Measurements from ENCODE around the gene RASSF3.
A peak's percentile ranks its signal among the peaks of the same experiment; 100 is the strongest.

The RASSF3 gene, protein sequence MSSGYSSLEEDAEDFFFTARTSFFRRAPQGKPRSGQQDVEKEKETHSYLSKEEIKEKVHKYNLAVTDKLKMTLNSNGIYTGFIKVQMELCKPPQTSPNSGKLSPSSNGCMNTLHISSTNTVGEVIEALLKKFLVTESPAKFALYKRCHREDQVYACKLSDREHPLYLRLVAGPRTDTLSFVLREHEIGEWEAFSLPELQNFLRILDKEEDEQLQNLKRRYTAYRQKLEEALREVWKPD

DNA sequence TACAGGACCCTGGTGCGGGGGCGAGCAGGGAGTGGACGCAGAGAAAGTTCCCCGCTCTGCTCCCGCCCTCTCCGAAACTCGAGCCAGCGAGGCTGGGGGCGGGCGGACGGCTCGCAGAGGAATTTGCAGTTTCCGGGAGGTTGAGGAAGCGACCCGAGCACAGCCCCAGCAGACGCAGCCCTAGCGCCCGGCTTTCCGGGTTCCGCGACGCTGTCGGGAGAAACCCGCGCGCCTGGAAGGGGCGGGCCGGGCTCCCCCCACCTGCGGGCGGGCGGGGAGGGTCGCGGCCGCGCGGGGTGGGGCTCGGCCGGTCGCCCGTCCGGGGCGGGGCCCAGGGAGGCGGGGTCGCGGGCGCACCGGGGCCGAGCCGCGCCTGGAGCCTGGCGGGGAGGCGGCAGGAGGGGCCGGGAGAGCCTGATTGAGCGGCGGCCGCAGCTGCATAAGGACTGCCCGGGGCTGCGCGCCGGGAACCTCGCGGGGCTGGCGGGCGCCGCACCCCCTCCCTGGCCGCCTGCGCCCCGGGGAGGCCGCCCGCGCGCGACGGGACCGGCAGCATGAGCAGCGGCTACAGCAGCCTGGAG, at the start of gene RASSF3:
RASSF3 (plus strand) TSS at position 417 of the 581 bp plus-strand sequence; CDS start at position 555, 138 bp downstream.
- peak within 1 kb of the TSS; percentile 86 to 96 for H3K4me3 ChIP-seq (ENCODE audit: low read depth in 1 of 2, low read length in 2 of 2)
- H3K9me3 ChIP-seq (ENCODE audit: low read length) = no peaks in the 10 kb centered on the region
- H3K27ac ChIP-seq (ENCODE audit: low read depth, low read length) = peak within 1 kb of the TSS; percentile 93
- peaks cover 15% of the 10 kb centered on the region for H3K4me1 ChIP-seq (ENCODE audit: insufficient read depth, low read length)
- no peaks in the 10 kb centered on the region for H3K36me3 ChIP-seq (ENCODE audit: insufficient read depth, low read length)
- H3K27me3 ChIP-seq (ENCODE audit: control insufficient read depth in 1 of 2, insufficient read depth in 2 of 2, low read length in 2 of 2) = no peaks in the 10 kb centered on the region
- peak within 1 kb of the TSS; percentile 61 for H3K9ac ChIP-seq (ENCODE audit: low read length)

DNA sequence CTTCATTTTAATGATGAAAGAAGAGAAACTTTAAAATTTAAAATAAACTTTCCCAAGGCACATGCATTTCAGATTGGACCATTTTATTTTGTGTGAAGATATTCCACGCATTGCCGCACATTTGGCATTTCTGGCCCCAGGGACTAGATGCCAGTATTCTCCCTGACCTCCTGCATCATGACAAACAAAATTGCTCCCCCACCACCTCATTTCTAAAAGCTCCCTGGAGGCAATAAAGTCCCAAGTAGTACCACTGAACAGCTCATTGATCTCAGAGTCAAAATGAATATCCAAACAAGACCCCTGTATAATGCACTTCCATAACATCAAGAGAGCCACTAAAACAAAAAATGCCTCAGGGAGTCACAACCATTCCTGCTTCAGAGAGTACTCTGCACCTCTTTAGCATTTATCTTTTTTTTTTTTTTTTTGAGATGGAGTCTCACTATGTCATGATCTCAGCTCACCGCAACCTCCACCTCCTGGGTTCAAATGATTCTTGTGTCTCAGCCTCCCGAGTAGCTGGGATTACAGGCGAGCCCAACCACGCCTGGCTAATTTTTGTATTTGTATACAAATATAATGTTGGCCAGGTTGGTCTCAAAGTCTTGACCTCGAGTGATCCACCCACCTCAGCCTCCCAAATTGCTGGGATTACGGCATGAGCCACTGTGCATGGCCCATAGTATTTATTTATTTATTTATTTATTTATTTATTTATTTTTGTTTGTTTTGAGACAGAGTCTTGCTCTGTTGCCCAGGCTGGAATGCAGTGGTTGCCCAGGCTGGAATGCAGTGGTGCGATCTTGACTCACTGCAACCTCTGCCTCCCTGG, 48.8 kb upstream of the RASSF3 start:
- no peaks in the 10 kb centered on the region for H3K9me3 ChIP-seq (ENCODE audit: low read length)
- no peak overlapping the region for H3K9ac ChIP-seq (ENCODE audit: low read length)
- no peaks in the 10 kb centered on the region for H3K27me3 ChIP-seq (ENCODE audit: control insufficient read depth in 1 of 2, insufficient read depth in 2 of 2, low read length in 2 of 2)
- no peak overlapping the region for H3K4me3 ChIP-seq (ENCODE audit: low read depth in 1 of 2, low read length in 2 of 2)
- no peaks in the 10 kb centered on the region for H3K4me1 ChIP-seq (ENCODE audit: insufficient read depth, low read length)
- no peaks in the 10 kb centered on the region for H3K36me3 ChIP-seq (ENCODE audit: insufficient read depth, low read length)
- H3K27ac ChIP-seq (ENCODE audit: low read depth, low read length) = no peak overlapping the region

DNA sequence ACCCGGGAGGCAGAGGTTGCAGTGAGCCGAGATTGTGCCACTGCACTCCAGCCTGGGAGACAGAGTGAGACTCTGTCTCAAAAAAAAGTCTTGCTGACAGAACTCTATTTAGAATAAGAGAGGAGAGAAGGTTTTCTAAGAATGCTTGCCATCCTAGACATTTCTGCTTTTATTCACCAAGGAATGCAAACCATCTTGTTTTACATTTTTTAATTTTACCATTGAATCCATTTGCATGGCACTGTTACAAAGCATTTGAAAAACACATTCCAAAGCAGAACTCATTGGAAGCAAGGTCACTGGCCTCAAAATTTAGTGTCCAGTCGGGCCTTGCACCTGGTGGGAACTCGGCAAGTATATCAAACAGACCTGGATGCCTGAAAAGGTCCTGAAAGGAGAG, 44.2 kb upstream of the RASSF3 start:
- Histone ChIP-seq H3K27me3 (ENCODE audit: control insufficient read depth in 1 of 2, insufficient read depth in 2 of 2, low read length in 2 of 2) (no peaks in the 10 kb centered on the region), H3K4me1 (ENCODE audit: insufficient read depth, low read length) (no peaks in the 10 kb centered on the region), H3K36me3 (ENCODE audit: insufficient read depth, low read length) (no peaks in the 10 kb centered on the region), H3K4me3 (ENCODE audit: low read depth in 1 of 2, low read length in 2 of 2) (no peak overlapping the region), H3K27ac (ENCODE audit: low read depth, low read length) (no peak overlapping the region), H3K9me3 (ENCODE audit: low read length) (no peaks in the 10 kb centered on the region), H3K9ac (ENCODE audit: low read length) (no peak overlapping the region)

DNA sequence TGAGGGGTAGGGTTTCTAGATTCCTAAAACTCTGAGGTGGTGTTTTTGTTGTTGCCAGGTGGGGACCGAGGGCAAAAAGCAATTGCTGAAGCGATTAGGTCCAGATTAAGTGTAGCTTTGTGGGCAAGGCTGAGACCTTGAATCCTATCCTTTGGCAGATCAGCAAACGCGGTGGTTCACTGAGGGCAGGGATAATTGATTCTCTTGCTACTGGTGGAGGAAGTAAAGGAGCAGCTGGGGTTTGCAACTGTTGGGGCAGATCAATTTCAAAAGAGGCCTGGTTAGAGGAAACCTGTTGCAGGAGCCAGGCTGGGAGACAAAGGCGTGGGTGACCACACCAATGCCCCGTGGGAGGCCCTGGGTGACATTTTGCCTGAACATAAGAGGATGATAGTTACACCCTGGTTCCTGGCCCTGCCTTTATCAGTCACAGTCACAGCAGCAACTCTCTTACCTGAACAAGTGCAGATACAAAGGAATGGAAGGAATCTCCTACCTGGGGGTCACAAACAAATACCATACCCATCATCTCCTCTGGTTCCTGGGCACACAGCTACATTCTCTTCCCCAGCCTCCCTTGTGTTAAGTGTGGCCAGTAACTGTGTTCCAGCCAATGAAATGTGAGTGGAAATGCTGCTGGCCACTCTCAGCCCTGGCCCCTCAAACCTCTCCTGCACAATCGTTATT, 43.3 kb upstream of the RASSF3 start:
- no peaks in the 10 kb centered on the region for H3K4me1 ChIP-seq (ENCODE audit: insufficient read depth, low read length)
- H3K27ac ChIP-seq (ENCODE audit: low read depth, low read length) = no peak overlapping the region
- H3K9ac ChIP-seq (ENCODE audit: low read length) = no peak overlapping the region
- no peaks in the 10 kb centered on the region for H3K27me3 ChIP-seq (ENCODE audit: control insufficient read depth in 1 of 2, insufficient read depth in 2 of 2, low read length in 2 of 2)
- H3K36me3 ChIP-seq (ENCODE audit: insufficient read depth, low read length) = no peaks in the 10 kb centered on the region
- H3K9me3 ChIP-seq (ENCODE audit: low read length) = no peaks in the 10 kb centered on the region
- no peak overlapping the region for H3K4me3 ChIP-seq (ENCODE audit: low read depth in 1 of 2, low read length in 2 of 2)

DNA sequence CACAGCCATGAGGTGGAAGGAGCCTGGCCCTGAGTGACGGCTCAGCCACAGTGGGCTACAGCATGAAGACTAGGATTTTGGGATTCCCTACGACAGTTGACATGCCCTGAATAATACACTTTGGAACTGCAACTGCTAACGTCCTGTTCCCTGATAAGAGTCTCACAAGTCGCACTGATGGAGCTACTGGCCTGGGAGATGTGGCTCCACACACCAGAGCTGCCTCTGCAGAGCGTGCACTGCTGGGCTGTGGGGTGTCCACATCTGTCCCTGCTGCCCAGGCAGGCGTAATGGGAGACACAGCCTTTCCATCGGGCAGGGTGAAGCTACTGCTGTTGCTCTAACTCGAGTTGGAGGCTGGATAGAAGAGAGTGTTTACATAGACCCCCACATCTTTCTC, 42.7 kb upstream of the RASSF3 start:
- H3K4me3 ChIP-seq (ENCODE audit: low read depth in 1 of 2, low read length in 2 of 2) = no peak overlapping the region
- H3K27me3 ChIP-seq (ENCODE audit: control insufficient read depth in 1 of 2, insufficient read depth in 2 of 2, low read length in 2 of 2) = no peaks in the 10 kb centered on the region
- no peaks in the 10 kb centered on the region for H3K36me3 ChIP-seq (ENCODE audit: insufficient read depth, low read length)
- H3K27ac ChIP-seq (ENCODE audit: low read depth, low read length) = no peak overlapping the region
- H3K9ac ChIP-seq (ENCODE audit: low read length) = no peak overlapping the region
- H3K4me1 ChIP-seq (ENCODE audit: insufficient read depth, low read length) = no peaks in the 10 kb centered on the region
- no peaks in the 10 kb centered on the region for H3K9me3 ChIP-seq (ENCODE audit: low read length)

DNA sequence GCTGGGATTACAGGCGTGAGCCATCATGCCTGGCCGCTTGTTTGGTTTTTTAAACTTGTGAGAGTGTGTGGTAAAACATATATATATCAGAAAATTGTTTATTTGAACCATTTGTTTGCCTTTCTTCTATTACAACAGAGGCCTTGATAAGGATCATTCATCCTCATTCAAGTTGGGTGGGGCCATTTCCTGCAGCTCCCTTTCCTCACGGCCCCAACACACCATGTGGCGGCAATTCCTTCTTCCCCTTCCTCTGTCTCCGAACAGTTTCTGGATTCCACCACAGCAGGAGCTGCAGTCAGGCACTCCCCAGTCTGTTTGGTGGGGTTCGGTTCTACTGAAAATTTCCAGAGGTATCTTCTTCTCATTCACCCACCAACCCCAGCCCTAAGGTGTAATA, 42.0 kb upstream of the RASSF3 start:
- no peak overlapping the region for H3K4me3 ChIP-seq (ENCODE audit: low read depth in 1 of 2, low read length in 2 of 2)
- no peaks in the 10 kb centered on the region for H3K36me3 ChIP-seq (ENCODE audit: insufficient read depth, low read length)
- no peak overlapping the region for H3K9ac ChIP-seq (ENCODE audit: low read length)
- H3K9me3 ChIP-seq (ENCODE audit: low read length) = no peaks in the 10 kb centered on the region
- H3K4me1 ChIP-seq (ENCODE audit: insufficient read depth, low read length) = no peaks in the 10 kb centered on the region
- H3K27ac ChIP-seq (ENCODE audit: low read depth, low read length) = no peak overlapping the region
- no peaks in the 10 kb centered on the region for H3K27me3 ChIP-seq (ENCODE audit: control insufficient read depth in 1 of 2, insufficient read depth in 2 of 2, low read length in 2 of 2)

DNA sequence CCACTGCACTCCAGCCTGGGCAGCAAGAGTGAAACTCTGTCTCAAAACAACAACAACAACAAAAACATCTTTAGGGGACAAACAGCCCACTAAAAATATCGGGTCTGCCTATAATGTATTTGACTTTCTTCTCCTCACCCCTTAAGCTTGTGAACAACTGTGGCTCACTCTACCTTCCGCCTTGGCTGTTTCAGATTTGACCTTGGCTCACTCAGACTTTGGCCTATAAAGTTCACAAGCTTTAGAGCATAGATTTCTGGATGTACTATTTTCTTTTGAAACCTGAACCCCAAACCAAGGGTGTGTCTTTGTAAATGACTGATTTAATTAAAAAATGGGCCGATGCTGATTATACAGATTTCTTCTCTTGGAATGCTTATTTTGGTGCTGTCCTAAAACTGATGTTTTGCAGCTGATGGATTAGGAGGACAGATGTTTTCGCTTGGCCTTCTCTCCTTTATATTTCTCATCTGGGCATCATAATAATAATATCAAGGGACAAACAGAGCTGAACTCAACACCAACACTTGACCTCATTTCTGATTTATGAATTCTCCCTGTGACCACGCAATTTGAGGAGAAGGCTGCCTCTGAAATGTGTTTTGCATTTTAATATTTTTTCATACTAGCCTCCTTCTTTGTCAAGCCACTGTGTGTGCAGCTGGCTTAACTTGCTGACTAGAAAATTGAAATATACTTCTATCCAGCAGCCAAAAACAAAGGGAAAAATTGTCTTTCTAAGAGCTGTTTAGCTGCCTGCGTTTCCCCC, 40.2 kb upstream of the RASSF3 start:
- Histone ChIP-seq H3K27ac (ENCODE audit: low read depth, low read length) (no peak overlapping the region), H3K27me3 (ENCODE audit: control insufficient read depth in 1 of 2, insufficient read depth in 2 of 2, low read length in 2 of 2) (no peaks in the 10 kb centered on the region)

DNA sequence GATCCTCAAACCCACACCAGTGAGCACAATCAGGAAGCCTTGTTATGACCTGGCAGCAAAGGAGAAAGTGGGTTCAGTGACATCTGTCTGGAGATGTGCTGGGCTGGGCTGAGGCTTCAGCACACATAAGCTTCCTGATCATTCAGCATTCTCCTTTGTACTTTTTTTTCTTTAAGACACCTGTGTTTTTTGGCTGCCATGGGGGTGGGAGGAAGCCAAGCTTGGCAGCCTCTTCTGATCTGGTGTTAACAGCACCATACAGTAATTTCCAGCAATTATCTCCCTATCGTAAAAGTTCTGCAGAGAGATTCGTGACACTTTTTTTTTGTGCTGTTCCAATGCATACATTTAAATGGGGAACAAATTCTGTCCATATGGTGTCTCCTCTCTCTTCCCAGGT, 38.9 kb upstream of the RASSF3 start:
- H3K27me3 ChIP-seq (ENCODE audit: control insufficient read depth in 1 of 2, insufficient read depth in 2 of 2, low read length in 2 of 2) = no peaks in the 10 kb centered on the region
- no peak overlapping the region for H3K9ac ChIP-seq (ENCODE audit: low read length)
- no peaks in the 10 kb centered on the region for H3K36me3 ChIP-seq (ENCODE audit: insufficient read depth, low read length)
- no peaks in the 10 kb centered on the region for H3K4me1 ChIP-seq (ENCODE audit: insufficient read depth, low read length)
- H3K4me3 ChIP-seq (ENCODE audit: low read depth in 1 of 2, low read length in 2 of 2) = no peak overlapping the region
- H3K27ac ChIP-seq (ENCODE audit: low read depth, low read length) = no peak overlapping the region
- no peaks in the 10 kb centered on the region for H3K9me3 ChIP-seq (ENCODE audit: low read length)

More for the DNA sequence above, 40.2 kb upstream of the RASSF3 start:
- Histone ChIP-seq H3K4me1 (ENCODE audit: insufficient read depth, low read length) (no peaks in the 10 kb centered on the region), H3K9me3 (ENCODE audit: low read length) (no peaks in the 10 kb centered on the region), H3K9ac (ENCODE audit: low read length) (no peak overlapping the region), H3K36me3 (ENCODE audit: insufficient read depth, low read length) (no peaks in the 10 kb centered on the region), H3K4me3 (ENCODE audit: low read depth in 1 of 2, low read length in 2 of 2) (no peak overlapping the region)

DNA sequence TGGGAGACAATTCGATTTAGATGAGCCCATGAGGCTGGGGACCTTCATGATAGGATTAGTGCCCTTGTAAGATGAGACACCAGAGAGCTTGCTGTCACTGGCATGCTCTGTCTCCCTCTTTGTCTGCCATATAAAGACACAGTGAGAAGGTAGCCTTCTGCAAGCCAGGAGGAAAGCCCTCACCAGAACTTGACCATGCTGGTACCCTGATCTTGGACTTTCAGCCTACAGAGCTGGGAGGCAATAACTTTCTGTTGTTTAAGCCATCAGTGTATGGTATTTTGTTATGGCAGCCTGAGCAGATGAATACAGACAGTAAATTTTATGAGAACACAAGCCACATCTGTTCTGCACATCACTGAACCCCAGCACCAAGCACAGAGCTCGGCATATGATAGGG, 38.1 kb upstream of the RASSF3 start:
- no peak overlapping the region for H3K9ac ChIP-seq (ENCODE audit: low read length)
- H3K27me3 ChIP-seq (ENCODE audit: control insufficient read depth in 1 of 2, insufficient read depth in 2 of 2, low read length in 2 of 2) = no peaks in the 10 kb centered on the region
- no peaks in the 10 kb centered on the region for H3K9me3 ChIP-seq (ENCODE audit: low read length)
- no peaks in the 10 kb centered on the region for H3K36me3 ChIP-seq (ENCODE audit: insufficient read depth, low read length)
- H3K4me1 ChIP-seq (ENCODE audit: insufficient read depth, low read length) = no peaks in the 10 kb centered on the region
- H3K4me3 ChIP-seq (ENCODE audit: low read depth in 1 of 2, low read length in 2 of 2) = no peak overlapping the region
- H3K27ac ChIP-seq (ENCODE audit: low read depth, low read length) = no peak overlapping the region

DNA sequence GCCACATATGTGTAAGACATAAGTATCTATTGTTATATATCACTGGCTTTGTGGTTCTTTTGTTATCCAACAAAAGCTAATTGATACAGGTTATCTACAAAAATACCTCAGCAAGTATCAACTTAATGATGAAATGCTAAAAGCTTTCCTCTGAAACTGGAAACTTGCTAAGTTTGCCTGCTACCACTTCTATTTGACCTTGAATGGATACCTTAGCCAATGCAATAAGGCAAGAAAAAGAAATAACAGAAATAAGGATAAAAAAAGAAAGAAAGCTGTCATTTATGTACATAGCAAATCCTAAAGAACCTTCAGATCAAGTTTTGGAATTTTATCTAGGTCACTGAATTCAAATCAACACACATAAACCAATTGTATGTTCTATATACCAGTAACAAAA, 35.5 kb upstream of the RASSF3 start:
- H3K36me3 ChIP-seq (ENCODE audit: insufficient read depth, low read length) = no peaks in the 10 kb centered on the region
- no peaks in the 10 kb centered on the region for H3K4me1 ChIP-seq (ENCODE audit: insufficient read depth, low read length)
- no peak overlapping the region for H3K27ac ChIP-seq (ENCODE audit: low read depth, low read length)
- no peak overlapping the region for H3K9ac ChIP-seq (ENCODE audit: low read length)
- no peaks in the 10 kb centered on the region for H3K9me3 ChIP-seq (ENCODE audit: low read length)
- H3K27me3 ChIP-seq (ENCODE audit: control insufficient read depth in 1 of 2, insufficient read depth in 2 of 2, low read length in 2 of 2) = no peaks in the 10 kb centered on the region
- H3K4me3 ChIP-seq (ENCODE audit: low read depth in 1 of 2, low read length in 2 of 2) = no peak overlapping the region

DNA sequence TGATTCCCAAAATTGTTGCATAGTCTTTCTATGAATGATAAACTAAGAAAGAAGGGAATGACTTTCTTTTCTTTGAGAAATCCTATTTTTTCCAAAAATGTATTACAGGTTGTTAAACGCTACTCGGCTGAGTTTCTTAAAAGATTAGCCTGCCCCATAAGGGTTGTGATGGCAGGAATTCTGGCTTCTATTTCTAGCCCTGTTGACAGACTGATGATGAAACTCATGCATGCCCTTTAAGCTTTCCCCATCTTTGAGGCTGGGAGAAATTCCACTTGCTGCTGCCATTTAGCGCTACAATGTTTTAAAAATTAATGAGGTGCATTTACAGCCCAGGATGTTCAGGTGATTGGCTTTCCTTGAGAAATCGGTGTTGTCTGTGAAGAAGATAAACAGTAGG, 33.2 kb upstream of the RASSF3 start:
- Histone ChIP-seq H3K4me3 (ENCODE audit: low read depth in 1 of 2, low read length in 2 of 2) (no peak overlapping the region), H3K36me3 (ENCODE audit: insufficient read depth, low read length) (no peaks in the 10 kb centered on the region), H3K4me1 (ENCODE audit: insufficient read depth, low read length) (no peaks in the 10 kb centered on the region), H3K9ac (ENCODE audit: low read length) (no peak overlapping the region), H3K9me3 (ENCODE audit: low read length) (no peaks in the 10 kb centered on the region), H3K27ac (ENCODE audit: low read depth, low read length) (no peak overlapping the region), H3K27me3 (ENCODE audit: control insufficient read depth in 1 of 2, insufficient read depth in 2 of 2, low read length in 2 of 2) (no peaks in the 10 kb centered on the region)
